ENCODE measurements around the gene ERRFI1.

Gene ERRFI1

GRCh38 chr1:8033322-8033721, 7.2 kb upstream of the ERRFI1 start:
- TF ChIP-seq TEAD4 (IDR thresholded peaks at IDR 0.05) (no peak), YY1 (IDR thresholded peaks at IDR 0.05; ENCODE audit: low read depth) (no peak), CEBPB (IDR thresholded peaks at IDR 0.05) (no peak), EGR1 (IDR thresholded peaks at IDR 0.05) (no peak), USF1 (IDR thresholded peaks at IDR 0.05) (no peak), EP300 (IDR thresholded peaks at IDR 0.05; ENCODE audit: borderline replicate concordance) (no peak), ZBTB7A (IDR thresholded peaks at IDR 0.05; ENCODE audit: low read depth) (no peak), MAX (IDR thresholded peaks at IDR 0.05) (no peak), REST (IDR thresholded peaks at IDR 0.05; ENCODE audit: low read depth) (no peak), RAD21 (IDR thresholded peaks at IDR 0.05; ENCODE audit: low read depth) (no peak)

- TF ChIP-seq MAX (IDR thresholded peaks at IDR 0.05) (no peak), TCF12 (IDR thresholded peaks at IDR 0.05; ENCODE audit: low read depth) (no peak), YY1 (IDR thresholded peaks at IDR 0.05; ENCODE audit: low read depth) (no peak), ZBTB7A (IDR thresholded peaks at IDR 0.05; ENCODE audit: low read depth) (no peak), EGR1 (IDR thresholded peaks at IDR 0.05) (no peak), EP300 (IDR thresholded peaks at IDR 0.05; ENCODE audit: borderline replicate concordance) (no peak), NFIC (IDR thresholded peaks at IDR 0.05) (no peak), TEAD4 (IDR thresholded peaks at IDR 0.05) (no peak), USF1 (IDR thresholded peaks at IDR 0.05) (no peak), FOXM1 (IDR thresholded peaks at IDR 0.05; ENCODE audit: borderline replicate concordance, low read depth) (no peak)
These were observed 6.3 kb upstream of the ERRFI1 start for GRCh38 chr1:8032366-8032910.

- no peak for TF ChIP-seq NFIC (IDR thresholded peaks at IDR 0.05)
- no peak for TF ChIP-seq YY1 (IDR thresholded peaks at IDR 0.05; ENCODE audit: low read depth)
- TF ChIP-seq MAX (IDR thresholded peaks at IDR 0.05) = no peak
- no peak for TF ChIP-seq EGR1 (IDR thresholded peaks at IDR 0.05)
- TF ChIP-seq TAF1 (IDR thresholded peaks at IDR 0.05; ENCODE audit: low read depth) = no peak
- no peak for TF ChIP-seq EP300 (IDR thresholded peaks at IDR 0.05; ENCODE audit: borderline replicate concordance)
- peak; percentile 75 for TF ChIP-seq RAD21 (IDR thresholded peaks at IDR 0.05; ENCODE audit: low read depth)
These were observed 5.2 kb upstream of the ERRFI1 start for GRCh38 chr1:8031176-8031785.

- TF ChIP-seq EP300 (IDR thresholded peaks at IDR 0.05; ENCODE audit: borderline replicate concordance) (no peak), MAX (IDR thresholded peaks at IDR 0.05) (no peak), YY1 (IDR thresholded peaks at IDR 0.05; ENCODE audit: low read depth) (no peak), RAD21 (IDR thresholded peaks at IDR 0.05; ENCODE audit: low read depth) (no peak), CREB1 (IDR thresholded peaks at IDR 0.05; ENCODE audit: low read depth) (no peak), TCF12 (IDR thresholded peaks at IDR 0.05; ENCODE audit: low read depth) (no peak), EGR1 (IDR thresholded peaks at IDR 0.05) (no peak), USF1 (IDR thresholded peaks at IDR 0.05) (no peak), CEBPB (IDR thresholded peaks at IDR 0.05) (no peak), NFIC (IDR thresholded peaks at IDR 0.05) (no peak), TEAD4 (IDR thresholded peaks at IDR 0.05) (no peak), TAF1 (IDR thresholded peaks at IDR 0.05; ENCODE audit: low read depth) (no peak), ZBTB7A (IDR thresholded peaks at IDR 0.05; ENCODE audit: low read depth) (no peak), FOXM1 (IDR thresholded peaks at IDR 0.05; ENCODE audit: borderline replicate concordance, low read depth) (no peak), REST (IDR thresholded peaks at IDR 0.05; ENCODE audit: low read depth) (no peak)
These were observed 2.4 kb upstream of the ERRFI1 start for GRCh38 chr1:8028571-8028910.

Data from Ishikawa (cell line).